Measurements from ENCODE around the gene CSHL1. TPM values are rescaled to one million over a fixed set of nuclear protein-coding genes. Genes with fewer than 3 reads are reported as not detected.
"Not testable (repeated sequence)": the region's sequence is repeated elsewhere in the genome, so short reads cannot be mapped to it uniquely, and the experiment has no call there.

CSHL1 gene
- total RNA-seq, 4 donors from 2014 or later = not detected

- Histone ChIP-seq H3K4me3 (no peak overlapping the region), H3K9me3 (no peaks in the 10 kb centered on the region), H3K27me3 (no peaks in the 10 kb centered on the region), H3K4me1 (peaks cover 4% of the 10 kb centered on the region), H3K27ac (no peak overlapping the region), H3K36me3 (no peaks in the 10 kb centered on the region)
- DNase-seq (ENCODE audit: low spot score in 2 of 2) = peak in 1 of 2 donors; percentile 41
- TF ChIP-seq POLR2A (IDR thresholded peaks at IDR 0.05) (no peak), EP300 (IDR thresholded peaks at IDR 0.05) (no peak), POLR2AphosphoS5 (IDR thresholded peaks at IDR 0.05) (no peak), CTCF (IDR thresholded peaks at IDR 0.05) (no peak)
- 66% methylated on average over 10 of the region's 10 CpGs for WGBS
Measured at GRCh38 chr17:63918305-63918704, 7.2 kb upstream of the CSHL1 start.

GRCh38 chr17:63917646-63918045, 6.6 kb upstream of the CSHL1 start:
- Histone ChIP-seq H3K4me1 (peaks cover 4% of the 10 kb centered on the region), H3K4me3 (no peak overlapping the region), H3K27me3 (no peaks in the 10 kb centered on the region), H3K27ac (no peak overlapping the region), H3K36me3 (no peaks in the 10 kb centered on the region), H3K9me3 (no peaks in the 10 kb centered on the region)
- WGBS = 80% methylated on average over 10 of the region's 13 CpGs
- peak in 1 of 2 donors; percentile 46 for DNase-seq (ENCODE audit: low spot score in 2 of 2)
- no peak for TF ChIP-seq EP300 (IDR thresholded peaks at IDR 0.05)
- no peak for TF ChIP-seq POLR2A (IDR thresholded peaks at IDR 0.05)
- no peak for TF ChIP-seq CTCF (IDR thresholded peaks at IDR 0.05)
- TF ChIP-seq POLR2AphosphoS5 (IDR thresholded peaks at IDR 0.05) = no peak

- H3K4me1 ChIP-seq, H3K9me3 ChIP-seq, H3K36me3 ChIP-seq, H3K4me3 ChIP-seq, H3K27me3 ChIP-seq, H3K27ac ChIP-seq: not testable (repeated sequence)
- peak in 1 of 2 donors; percentile 17 for DNase-seq (ENCODE audit: low spot score in 2 of 2)
- 81% methylated on average over 7 of the region's 11 CpGs for WGBS
Measured at GRCh38 chr17:63917206-63917605, 6.1 kb upstream of the CSHL1 start.

GRCh38 chr17:63916566-63917185, 5.6 kb upstream of the CSHL1 start:
- Histone ChIP-seq H3K9me3 (no peaks in the 10 kb centered on the region), H3K4me3 (no peak overlapping the region), H3K27me3 (no peaks in the 10 kb centered on the region), H3K4me1 (peaks cover 4% of the 10 kb centered on the region), H3K36me3 (no peaks in the 10 kb centered on the region), H3K27ac (no peak overlapping the region)
- DNase-seq (ENCODE audit: low spot score in 2 of 2) = peak in 1 of 2 donors; percentile 27
- 78% methylated on average over 12 of the region's 12 CpGs for WGBS
- no peak for TF ChIP-seq POLR2AphosphoS5 (IDR thresholded peaks at IDR 0.05)
- no peak for TF ChIP-seq POLR2A (IDR thresholded peaks at IDR 0.05)
- TF ChIP-seq CTCF (IDR thresholded peaks at IDR 0.05) = no peak
- TF ChIP-seq EP300 (IDR thresholded peaks at IDR 0.05) = no peak

- not testable (repeated sequence) for H3K9me3 ChIP-seq
- WGBS = 76% methylated on average over 10 of the region's 10 CpGs
Measured at GRCh38 chr17:63915753-63916152, 4.7 kb upstream of the CSHL1 start.

GRCh38 chr17:63914471-63914870, 3.4 kb upstream of the CSHL1 start:
- TF ChIP-seq POLR2AphosphoS5 (IDR thresholded peaks at IDR 0.05) = no peak
- TF ChIP-seq CTCF (IDR thresholded peaks at IDR 0.05) = no peak
- TF ChIP-seq POLR2A (IDR thresholded peaks at IDR 0.05) = no peak
- TF ChIP-seq EP300 (IDR thresholded peaks at IDR 0.05) = no peak
- WGBS = 92% methylated on average over 7 of the region's 7 CpGs
- Histone ChIP-seq H3K27ac (no peak overlapping the region), H3K27me3 (no peaks in the 10 kb centered on the region), H3K9me3 (no peaks in the 10 kb centered on the region), H3K4me3 (no peak overlapping the region), H3K4me1 (peaks cover 4% of the 10 kb centered on the region), H3K36me3 (no peaks in the 10 kb centered on the region)
- DNase-seq (ENCODE audit: low spot score in 2 of 2) = peak in 1 of 2 donors; percentile 39

More at GRCh38 chr17:63915753-63916152, 4.7 kb upstream of the CSHL1 start:
- not testable (repeated sequence) for H3K27me3 ChIP-seq, H3K4me3 ChIP-seq, H3K27ac ChIP-seq, H3K36me3 ChIP-seq, H3K4me1 ChIP-seq
- peak in 1 of 2 donors; percentile 20 for DNase-seq (ENCODE audit: low spot score in 2 of 2)

All from suprapubic skin (tissue), 4 donors.